ENCODE measurements around the gene MSANTD3.
A peak's percentile ranks its signal among the peaks of the same experiment; 100 is the strongest.

The MSANTD3 gene

DNA sequence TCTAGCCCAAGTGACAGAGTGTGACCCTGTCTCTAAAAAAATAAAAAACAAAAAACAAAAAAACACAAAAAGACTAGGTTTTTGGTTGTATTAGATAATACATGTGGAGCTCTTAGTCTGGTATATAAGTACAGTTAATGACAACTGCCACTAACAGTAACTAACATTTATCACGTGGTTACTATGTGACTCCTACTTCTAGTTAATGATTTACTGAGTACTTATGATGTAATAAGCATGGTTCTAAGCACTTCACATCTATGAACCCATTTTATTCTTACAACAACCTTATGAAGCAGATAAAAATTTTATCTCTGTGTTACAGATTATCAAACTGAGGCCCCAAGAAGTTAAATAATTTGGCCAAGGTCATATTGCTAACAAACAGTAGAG lies 39.9 kb downstream of the MSANTD3 start:
- DNase-seq: no peak

DNA sequence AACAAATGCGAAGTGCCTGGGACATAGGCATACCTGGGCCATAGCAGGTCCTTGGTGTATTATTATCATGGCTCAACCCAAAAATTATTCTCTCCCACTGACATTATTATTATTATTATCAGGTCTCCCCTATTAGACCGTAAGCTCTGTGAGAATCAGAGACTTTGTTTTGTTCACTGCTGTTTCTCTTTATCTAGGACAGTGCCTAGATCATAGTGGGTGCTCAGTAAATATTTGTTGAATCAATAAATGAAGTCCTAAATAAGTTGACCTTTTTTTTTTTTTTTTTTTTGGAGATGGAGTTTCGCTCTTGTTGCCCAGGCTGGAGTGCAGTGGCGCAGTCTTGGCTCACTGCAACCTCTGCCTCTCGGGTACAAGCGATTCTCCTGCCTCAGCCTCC lies 41.1 kb downstream of the MSANTD3 start:
- DNase-seq: no peak

DNA sequence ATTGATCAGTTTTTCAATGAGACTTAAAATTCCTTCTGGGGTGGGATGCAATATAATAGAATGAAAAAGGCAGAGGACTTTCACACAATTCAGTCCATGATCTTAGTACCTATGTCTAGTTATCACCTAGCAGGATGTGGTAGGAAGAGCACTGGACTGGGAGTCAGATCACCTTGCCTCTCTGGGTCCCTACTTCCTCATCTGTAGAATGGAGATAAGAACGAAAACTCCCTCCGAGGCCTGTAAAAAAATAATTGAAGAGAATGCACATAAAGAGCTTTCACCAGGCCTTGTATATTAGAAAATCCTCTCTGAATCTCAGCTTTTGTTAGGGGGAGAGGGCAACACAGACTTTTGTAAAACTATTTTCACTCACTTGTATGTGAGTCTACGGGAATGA lies 45.3 kb downstream of the MSANTD3 start:
- peak; percentile 57 for DNase-seq

DNA sequence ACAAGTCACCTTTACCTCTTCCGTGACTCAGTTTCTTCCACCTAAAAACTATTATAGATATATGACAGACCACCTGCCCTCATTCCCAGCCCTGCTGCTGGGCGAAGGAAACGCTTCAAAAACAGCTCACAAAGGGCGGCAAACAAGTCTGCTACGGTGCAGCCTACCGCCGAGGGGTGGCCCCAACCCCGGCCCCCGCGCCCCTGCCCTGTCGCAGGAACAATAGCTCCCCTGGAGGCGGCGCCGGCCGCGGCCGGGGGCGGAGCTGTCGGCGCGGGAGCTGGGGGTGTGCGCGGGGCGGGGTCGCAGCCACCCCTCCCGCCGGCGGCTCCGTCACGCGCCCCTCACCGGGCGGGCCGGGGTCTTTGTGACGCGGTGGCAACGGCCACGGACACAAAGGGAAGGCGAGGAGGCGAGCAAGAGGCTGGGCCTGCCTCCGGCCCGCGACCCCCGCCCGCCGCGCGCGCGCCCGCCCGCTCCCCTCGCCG lies 45.9 kb downstream of the MSANTD3 start, which contains the start of gene TMEFF1:
Gene TMEFF1, plus strand, starts transcription at position 362 of the 488 bp plus-strand sequence. CDS start 396 bp downstream, outside the sequence.
- DNase-seq: peak; percentile 57

DNA sequence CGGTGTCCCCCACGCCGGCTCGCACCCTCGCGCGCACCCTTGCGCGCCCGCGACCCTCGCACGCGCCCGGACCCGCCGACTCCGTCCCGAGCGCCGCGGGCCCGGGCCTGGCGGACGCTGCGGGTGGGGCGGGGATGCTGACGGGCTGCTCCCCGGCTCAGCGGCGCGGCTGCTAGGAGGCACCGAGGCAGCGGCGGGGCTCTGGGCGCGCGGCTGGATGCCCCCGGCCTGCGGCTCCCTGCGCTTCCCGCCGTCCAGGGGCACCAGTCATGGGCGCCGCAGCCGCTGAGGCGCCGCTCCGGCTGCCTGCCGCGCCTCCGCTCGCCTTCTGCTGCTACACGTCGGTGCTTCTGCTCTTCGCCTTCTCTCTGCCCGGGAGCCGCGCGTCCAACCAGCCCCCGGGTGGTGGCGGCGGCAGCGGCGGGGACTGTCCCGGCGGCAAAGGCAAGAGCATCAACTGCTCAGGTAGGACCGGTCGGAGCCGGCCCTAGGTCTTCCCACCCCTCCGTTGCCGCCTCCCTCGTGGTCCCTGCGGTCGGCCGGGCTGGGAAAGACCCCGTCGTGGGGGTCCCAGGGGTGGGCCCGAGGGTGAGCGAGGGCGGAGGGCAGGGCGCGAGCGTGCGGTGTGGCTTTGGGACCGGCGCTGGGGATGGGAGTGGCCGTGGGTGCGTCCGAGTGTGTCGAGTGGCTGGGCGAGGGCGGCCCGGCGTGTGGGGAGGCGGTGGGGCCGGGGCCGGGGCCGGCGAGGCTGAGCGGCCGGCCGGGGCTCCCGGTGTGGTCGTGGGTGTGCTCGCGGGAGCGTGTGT lies 46.5 kb downstream of the MSANTD3 start:
- peak; percentile 37 for DNase-seq

DNA sequence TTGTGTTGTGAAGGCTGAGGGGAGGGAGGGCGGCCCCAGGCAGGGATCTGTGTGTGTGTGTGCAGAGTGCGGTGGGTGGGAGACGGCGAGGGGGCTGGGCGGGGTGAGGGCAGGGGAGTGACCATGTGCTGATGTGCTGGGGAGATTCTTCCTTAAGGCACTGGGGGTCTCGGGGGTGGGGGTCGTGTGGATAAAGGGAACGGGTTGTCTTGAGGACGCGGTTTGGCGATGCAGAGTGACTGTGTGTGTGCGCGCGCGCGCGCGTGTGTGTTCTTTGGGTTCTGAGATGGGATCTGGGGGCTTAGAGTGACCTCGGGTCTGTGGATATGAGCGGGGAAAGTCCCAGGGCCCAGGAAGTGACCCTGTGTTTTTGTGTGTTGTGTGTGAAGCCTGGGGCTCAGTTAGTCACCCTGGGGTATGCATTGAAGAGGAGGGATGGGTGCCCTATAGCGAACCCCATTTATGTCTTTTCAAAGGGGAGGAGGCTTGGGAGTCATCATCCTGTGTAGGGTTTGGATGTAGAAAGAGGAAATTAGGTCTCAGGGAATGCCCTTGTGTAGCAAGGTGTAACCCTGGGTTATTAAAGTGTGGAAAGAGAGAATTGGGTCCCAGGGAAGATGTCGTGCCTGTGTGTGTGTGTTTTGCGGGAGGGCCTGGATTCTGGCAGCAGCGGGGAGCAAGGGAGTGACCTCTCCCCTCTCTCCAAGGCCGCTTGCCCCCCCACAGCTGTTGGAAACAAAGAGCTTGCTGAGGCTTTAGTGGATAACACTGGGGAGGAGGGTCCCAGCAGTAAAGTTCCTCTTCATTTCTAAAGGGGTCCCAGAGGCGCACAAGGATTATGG lies 47.4 kb downstream of the MSANTD3 start:
- no peak for DNase-seq

DNA sequence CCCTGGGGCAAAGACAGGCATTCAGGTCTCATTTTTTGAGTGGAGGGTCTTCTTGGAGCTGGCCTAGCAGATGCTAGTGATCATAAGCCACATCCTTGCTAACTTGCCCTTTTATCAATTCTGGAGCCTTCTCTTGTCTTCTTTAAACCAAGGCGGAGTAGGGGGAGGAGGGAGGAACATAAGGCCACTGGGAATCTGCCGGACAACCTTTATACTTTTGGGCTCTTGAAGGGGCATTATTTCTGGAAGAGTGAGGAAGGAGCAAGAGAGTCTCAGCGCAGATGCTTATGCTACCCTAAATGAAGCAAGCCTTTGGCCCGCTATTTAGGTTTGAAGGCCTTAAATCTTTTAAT lies 48.0 kb downstream of the MSANTD3 start:
- no peak for DNase-seq

DNA sequence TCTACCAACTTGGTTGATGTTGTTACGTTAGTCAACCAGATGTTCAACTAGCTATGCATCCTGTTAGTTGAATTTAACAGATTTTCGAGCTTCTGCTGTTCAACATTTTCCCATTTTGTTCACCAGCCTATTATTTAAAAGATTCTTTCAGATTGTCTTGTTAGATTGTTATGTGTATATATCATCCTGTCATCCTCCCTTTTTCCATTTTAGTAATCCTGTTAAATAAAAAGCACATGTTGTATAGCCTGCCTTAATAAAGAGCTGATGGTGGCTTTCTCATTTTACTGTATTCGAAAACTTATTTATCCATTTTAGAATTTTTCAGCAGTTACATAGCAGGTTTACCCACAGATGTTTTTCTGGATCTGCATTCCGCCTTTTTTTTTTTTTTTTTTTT lies 50.3 kb downstream of the MSANTD3 start:
- no peak for DNase-seq

DNA sequence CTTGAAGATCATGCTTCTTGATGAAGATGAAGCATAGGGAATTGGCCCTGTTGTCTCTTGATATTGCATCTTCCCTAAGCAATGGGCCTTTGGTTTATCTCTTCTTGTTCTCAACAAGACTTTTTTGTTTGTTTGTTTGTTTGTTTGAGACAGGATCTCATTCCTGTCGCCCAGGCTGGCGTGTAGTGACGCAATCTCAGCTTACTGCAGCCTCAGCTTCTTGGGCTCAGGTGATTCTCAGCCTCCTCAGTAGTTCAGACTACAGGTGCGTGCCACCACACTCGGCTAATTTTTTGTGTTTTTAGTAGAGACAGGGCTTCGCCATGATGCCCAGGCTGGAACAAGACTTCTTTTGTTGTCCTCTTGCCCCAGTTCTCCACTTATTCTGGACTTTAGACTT lies 51.2 kb downstream of the MSANTD3 start:
- no peak for DNase-seq

DNA sequence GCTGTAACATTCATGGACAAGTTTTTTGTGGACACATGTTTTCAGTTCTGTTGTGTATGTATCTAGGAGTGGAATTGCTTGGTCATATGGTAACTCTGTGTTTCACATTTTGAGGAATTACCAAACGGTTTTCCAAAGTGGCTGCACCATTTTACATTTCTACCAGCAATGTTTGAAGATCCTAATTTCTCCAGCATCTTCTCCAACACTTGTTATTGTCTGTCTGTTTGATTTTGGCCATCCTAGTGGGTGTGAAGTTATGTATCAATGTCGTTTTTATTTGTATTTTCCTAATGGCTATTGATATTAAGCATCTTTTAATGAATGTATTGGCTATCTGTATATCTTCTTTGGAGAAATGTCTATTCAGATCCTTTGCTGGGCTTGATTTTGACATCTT lies 52.9 kb downstream of the MSANTD3 start:
- no peak for DNase-seq

DNA sequence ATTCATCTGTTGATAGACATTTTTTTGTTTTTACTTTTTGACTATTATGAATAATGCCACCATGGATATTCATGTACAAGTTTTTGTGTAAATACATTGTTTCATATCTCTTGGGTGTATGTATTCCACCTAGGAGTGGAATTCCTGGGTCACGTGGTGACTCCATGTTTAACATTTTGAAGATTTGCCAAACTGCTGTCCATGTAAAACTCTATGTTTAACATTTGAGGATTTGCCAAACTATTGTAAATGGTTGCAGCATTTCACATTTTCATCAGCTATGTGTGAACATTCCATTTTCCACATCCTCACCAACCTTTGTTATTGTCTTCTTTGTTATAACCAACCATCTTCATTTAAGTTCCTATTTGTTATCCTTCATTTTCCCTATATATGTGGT lies 58.3 kb downstream of the MSANTD3 start:
- DNase-seq: no peak

DNA sequence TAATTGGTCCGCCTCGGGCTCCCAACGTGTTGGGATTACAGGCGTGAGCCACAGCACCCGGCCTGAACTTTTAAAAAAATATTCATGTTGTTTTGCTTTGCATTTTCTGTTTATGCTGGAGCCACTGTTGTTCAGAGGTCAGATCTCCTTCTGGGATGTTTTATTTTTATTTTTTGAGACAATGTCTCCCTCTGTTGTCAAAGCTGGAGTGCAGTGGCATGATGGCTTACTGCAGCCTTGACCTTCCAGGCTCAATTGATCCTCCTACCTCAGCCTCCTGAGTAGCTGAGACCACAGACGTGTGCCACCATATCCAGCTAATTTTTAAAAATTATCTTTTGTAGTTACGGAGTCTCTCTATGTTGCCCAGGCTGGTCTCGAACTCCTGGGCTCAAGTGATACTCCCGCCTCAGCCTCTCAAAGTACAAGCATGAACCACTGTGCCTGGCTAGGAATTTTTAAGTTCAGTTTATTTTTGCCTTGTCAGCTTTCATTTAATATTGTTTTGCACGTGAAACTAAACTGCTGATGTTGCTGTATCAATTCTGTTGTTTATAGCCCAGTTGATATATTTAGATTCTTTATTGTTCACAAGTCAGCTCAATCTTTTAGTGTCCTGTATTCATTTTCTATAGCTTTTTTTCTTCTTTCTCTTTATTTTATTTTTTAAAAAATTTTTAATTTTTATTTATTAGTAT lies 59.7 kb downstream of the MSANTD3 start:
- peak; percentile 20 for DNase-seq

DNA sequence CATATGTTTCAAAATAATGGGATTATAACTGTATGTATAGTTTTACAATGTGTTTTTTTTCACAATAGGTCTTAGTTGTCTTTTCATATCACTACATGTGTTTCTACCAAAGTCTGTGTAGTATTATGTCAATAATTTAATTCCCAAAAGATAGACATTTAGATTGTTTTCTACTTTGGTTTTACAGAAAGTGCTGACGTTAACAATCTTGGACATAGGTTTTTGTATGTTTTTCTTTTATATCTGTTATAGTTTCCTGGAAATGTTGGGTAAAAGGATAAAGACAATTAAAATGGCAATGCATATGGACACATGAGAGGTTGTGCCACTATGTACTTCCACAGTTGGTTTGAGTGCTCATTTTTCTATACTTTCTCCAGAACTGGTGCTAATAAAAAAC lies 61.2 kb downstream of the MSANTD3 start:
- no peak for DNase-seq

DNA sequence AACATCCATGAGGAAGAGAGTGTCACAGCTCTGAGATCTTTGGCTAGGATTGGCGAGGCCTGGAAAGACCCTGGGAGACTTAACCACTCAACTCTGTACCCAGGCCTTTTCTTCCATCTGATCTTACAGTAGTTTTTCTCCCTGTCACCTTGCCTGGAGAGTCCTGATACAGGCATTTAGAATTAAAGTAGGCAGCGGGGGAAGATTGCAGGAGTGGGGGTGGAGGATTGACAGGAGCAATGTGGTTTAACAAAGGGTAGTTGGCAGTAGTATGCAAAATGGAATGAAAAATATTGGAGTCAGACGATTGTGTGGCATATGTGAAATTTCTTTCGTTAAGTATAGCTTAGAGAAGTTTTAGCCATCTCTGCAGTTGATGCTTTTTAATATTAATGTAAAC lies 62.9 kb downstream of the MSANTD3 start:
- DNase-seq: no peak

DNA sequence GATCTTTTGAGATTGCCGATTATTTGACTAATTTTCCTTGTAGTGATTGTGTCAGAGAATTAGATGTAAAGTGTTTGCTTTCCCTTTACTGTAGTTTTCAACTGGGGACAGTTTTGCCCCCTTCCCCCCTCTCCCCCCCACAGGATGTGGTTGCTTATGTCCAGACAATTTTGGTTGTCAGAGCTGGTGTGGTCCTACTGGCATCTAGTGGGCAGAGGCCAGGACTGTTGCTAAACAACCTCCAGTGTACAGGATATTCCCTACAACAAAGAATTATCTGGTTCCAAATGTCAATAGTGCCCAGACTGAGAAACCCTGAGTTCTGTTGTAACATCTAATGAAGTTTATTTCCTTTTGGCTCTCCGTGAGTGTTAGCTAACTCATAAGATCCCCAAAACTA lies 66.0 kb downstream of the MSANTD3 start:
- DNase-seq: peak; percentile 44

DNA sequence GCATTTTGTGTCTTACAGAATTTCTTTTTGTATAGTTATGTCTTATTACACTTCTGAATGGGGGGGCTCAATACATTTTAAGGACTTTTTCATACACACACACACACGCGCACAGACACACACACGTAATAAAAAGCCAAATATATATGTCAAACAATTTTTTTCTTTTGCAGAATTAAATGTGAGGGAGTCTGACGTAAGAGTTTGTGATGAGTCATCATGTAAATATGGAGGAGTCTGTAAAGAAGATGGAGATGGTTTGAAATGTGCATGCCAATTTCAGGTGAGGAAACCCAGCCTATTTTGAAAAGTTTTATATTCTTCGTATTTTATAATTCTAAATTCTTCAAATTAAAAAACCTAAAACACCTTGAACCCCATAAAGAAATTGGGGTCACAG lies 71.6 kb downstream of the MSANTD3 start:
- DNase-seq: peak; percentile 38

DNA sequence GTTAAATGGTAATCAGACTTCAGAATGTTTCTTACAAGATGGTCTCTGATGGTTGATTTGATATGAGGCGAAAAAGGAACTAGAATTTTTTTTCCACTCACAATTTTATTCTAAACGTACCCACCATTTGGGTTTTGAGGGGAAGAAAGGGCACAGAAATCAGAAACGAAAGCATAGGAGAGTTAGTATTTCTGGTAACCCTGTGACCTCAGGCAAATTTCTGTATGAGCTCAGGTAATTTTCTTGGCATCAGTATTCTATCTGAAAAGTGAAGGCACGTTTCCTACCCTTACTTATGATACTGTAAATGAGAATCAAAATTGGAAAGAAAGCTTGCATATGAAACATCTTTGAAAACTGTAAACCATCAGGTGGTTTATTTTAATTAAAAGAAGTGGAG lies 72.5 kb downstream of the MSANTD3 start:
- DNase-seq: peak; percentile 66

DNA sequence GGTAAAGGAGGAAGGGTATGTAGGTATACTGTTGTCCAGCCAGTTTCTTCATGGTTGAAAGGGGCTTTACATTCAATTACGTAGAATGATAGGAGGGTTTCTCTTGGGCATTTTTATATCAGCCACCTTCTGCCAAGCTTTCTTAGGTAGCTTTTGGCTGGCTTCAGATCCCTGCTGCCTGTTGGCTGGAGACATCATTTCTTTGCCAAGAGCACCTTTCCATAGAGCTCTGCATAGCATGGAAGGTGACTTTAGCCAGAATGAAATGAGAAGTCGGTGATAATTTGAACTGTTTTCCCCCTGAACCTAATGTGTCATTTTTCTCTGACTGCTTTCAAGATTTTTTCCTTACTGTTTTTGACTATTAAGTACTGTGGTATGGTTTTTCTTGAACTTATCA lies 72.9 kb downstream of the MSANTD3 start:
- no peak for DNase-seq
